MCF 10A (cell line): Measurements from ENCODE around the gene BRSK2. TPM values are rescaled to one million over a fixed set of nuclear protein-coding genes. Genes with fewer than 3 reads are reported as not detected.

Source experiments
- BruUV-seq: library from RNA; stranded (reverse); fragments of 400-500 nt; replicated peaks from 2 replicates; lab custom pipeline; 2021; lab: Mats Ljungman, UMichigan
- CTCF ChIA-PET: fragments of 300-600 bp; sonication (Branson Sonifier 250); formaldehyde crosslinking; extraction: SDS; loops from one replicate; lab custom pipeline; 2021; ENCODE audit warnings: antibody characterized with exemption, inconsistent platforms; lab: Yijun Ruan, JAX
- POLR2A ChIA-PET: fragments of 300-600, 350-650 bp; sonication (Branson Sonifier 250); formaldehyde crosslinking; extraction: SDS; loops from one replicate; lab custom pipeline; 2020; ENCODE audit warnings: antibody characterized with exemption, inconsistent platforms; lab: Yijun Ruan, JAX
- DNase-seq: peaks from one replicate; pipeline ENCODE4 v3.0.0-alpha.2; 2018; ENCODE audit not compliant: unreplicated experiment
- H3K27ac Mint-ChIP-seq: one replicate; pipeline ENCODE4 v1.8.0; 2022; ENCODE audit warnings: mild to moderate bottlenecking, low read depth, mixed read lengths; ENCODE audit not compliant: unreplicated experiment
- H3K27me3 Mint-ChIP-seq: one replicate; pipeline ENCODE4 v1.8.0; 2022; ENCODE audit warnings: mixed read lengths; ENCODE audit not compliant: insufficient read depth, unreplicated experiment
- H3K36me3 Mint-ChIP-seq: one replicate; pipeline ENCODE4 v1.8.0; 2022; ENCODE audit warnings: mild to moderate bottlenecking, moderate library complexity, mixed read lengths; ENCODE audit not compliant: insufficient read depth, unreplicated experiment
- H3K4me1 Mint-ChIP-seq: one replicate; pipeline ENCODE4 v1.8.0; 2022; ENCODE audit warnings: mixed read lengths; ENCODE audit not compliant: insufficient read depth, unreplicated experiment
- H3K4me3 Mint-ChIP-seq: one replicate; pipeline ENCODE4 v1.8.0; 2022; ENCODE audit warnings: mild to moderate bottlenecking, moderate library complexity, mixed read lengths; ENCODE audit not compliant: unreplicated experiment
- H3K9me3 Mint-ChIP-seq: one replicate; pipeline ENCODE4 v1.8.0; 2022; ENCODE audit warnings: mixed read lengths; ENCODE audit not compliant: unreplicated experiment
- CTCF ChIP-seq: fragments of 200-600 bp; IDR thresholded peaks from one replicate; pipeline ENCODE4 v1.8.0; 2022; ENCODE audit warnings: antibody characterized with exemption, mild to moderate bottlenecking; ENCODE audit not compliant: unreplicated experiment
- intact Hi-C: fragments of 100-400 bp; cut with micrococcal nuclease; formaldehyde crosslinking; loops from 2 replicates; pipeline ENCODE4 v1.14.1; 2022
- total RNA-seq: library from RNA; stranded (reverse); gene quantifications from 2 replicates; pipeline ENCODE4 v1.2.3, GENCODE V29; 2022

Gene BRSK2
- total RNA-seq, 1 experiment from 2014 or later, result 0.44 TPM

- Mint-ChIP-seq H3K27ac (no peak overlapping the region), H3K27me3 (no peaks in the 10 kb centered on the region), H3K4me3 (no peak overlapping the region), H3K4me1 (no peaks in the 10 kb centered on the region), H3K36me3 (peaks cover 34% of the 10 kb centered on the region), H3K9me3 (no peaks in the 10 kb centered on the region)
- TSS peak; percentile 48 for BruUV-seq
- intact Hi-C loops, result no loop called here
- no peak for DNase-seq
- POLR2A ChIA-PET, result no interaction called here
- CTCF ChIA-PET, result no interaction called here
- TF ChIP-seq CTCF, result no peak
These were observed 79.7 kb downstream of the BRSK2 start for GRCh38 chr11:1469287-1469910.

- no TSS peak for BruUV-seq
- Mint-ChIP-seq H3K27me3 (no peaks in the 10 kb centered on the region), H3K4me1 (no peaks in the 10 kb centered on the region), H3K9me3 (no peaks in the 10 kb centered on the region), H3K27ac (no peak overlapping the region), H3K36me3 (peaks cover 41% of the 10 kb centered on the region), H3K4me3 (no peak overlapping the region)
- intact Hi-C loops, result no loop called here
- DNase-seq, result no peak
- ChIA-PET POLR2A (no interaction called here), CTCF (no interaction called here)
- no peak for TF ChIP-seq CTCF
These were observed 80.4 kb downstream of the BRSK2 start for GRCh38 chr11:1469911-1470680.

GRCh38 chr11:1470681-1471611, 81.2 kb downstream of the BRSK2 start:
- no peak for DNase-seq
- intact Hi-C loops, result no loop called here
- ChIA-PET CTCF (no interaction called here), POLR2A (no interaction called here)
- Mint-ChIP-seq H3K4me3 (no peak overlapping the region), H3K9me3 (no peaks in the 10 kb centered on the region), H3K27me3 (no peaks in the 10 kb centered on the region), H3K27ac (no peak overlapping the region), H3K4me1 (no peaks in the 10 kb centered on the region), H3K36me3 (peaks cover 49% of the 10 kb centered on the region)
- BruUV-seq, result no TSS peak
- TF ChIP-seq CTCF, result no peak

GRCh38 chr11:1471736-1472135, 82.0 kb downstream of the BRSK2 start:
- no peak overlapping the region for H3K4me3 Mint-ChIP-seq

More at GRCh38 chr11:1471736-1472135, 82.0 kb downstream of the BRSK2 start:
- no peak for TF ChIP-seq CTCF
- intact Hi-C loops, result no loop called here
- BruUV-seq, result no TSS peak
- DNase-seq, result no peak
- H3K27ac Mint-ChIP-seq, result no peak overlapping the region
- H3K27me3 Mint-ChIP-seq, result no peaks in the 10 kb centered on the region
- H3K4me1 Mint-ChIP-seq, result no peaks in the 10 kb centered on the region
- H3K9me3 Mint-ChIP-seq, result no peaks in the 10 kb centered on the region
- ChIA-PET CTCF (no interaction called here), POLR2A (no interaction called here)
- peaks cover 57% of the 10 kb centered on the region for H3K36me3 Mint-ChIP-seq
